Measurements from ENCODE around the gene UBE4B.

- TF ChIP-seq POLR2AphosphoS5 (IDR thresholded peaks at IDR 0.05), result no peak
- no peak for TF ChIP-seq CTCF (IDR thresholded peaks at IDR 0.05 in 8 of 11, conservative IDR thresholded peaks at IDR 0.05 in 3 of 11)
These were observed 154.2 kb downstream of the UBE4B start for GRCh38 chr1:10187026-10187334.

Data from spleen (tissue), 7 donors.